GM18511 (cell line): ENCODE results near the gene FGGY.
"Not testable (repeated sequence)": the region's sequence is repeated elsewhere in the genome, so short reads cannot be mapped to it uniquely, and the experiment has no call there.

Experiments used
- ATAC-seq: cut with Tn5 transposase; IDR thresholded peaks from one replicate; pipeline ENCODE4 v1.9.1; 2021; ENCODE audit warnings: mild to moderate bottlenecking, moderate library complexity; ENCODE audit not compliant: unreplicated experiment

Gene FGGY

DNA sequence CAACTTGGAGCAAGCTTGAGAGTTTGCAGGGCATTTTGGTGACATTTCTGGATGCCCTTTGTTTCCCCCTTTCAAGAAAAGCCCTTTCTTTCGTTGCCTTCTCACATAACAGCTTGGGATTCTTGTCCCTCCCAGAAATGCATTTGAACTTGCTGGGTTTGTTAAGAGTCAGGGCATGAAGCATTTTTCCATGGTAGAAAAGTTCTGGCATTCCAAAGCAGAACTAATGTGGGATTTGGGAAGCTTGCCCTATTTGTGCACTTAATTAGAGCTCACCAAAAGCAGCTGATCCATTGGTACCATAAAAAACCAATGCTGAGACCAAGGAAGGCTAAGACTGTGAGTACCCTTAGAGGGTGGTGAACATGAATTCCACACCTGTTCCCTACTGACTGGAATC, 418.1 kb downstream of the FGGY start:
- ATAC-seq: no peak

DNA sequence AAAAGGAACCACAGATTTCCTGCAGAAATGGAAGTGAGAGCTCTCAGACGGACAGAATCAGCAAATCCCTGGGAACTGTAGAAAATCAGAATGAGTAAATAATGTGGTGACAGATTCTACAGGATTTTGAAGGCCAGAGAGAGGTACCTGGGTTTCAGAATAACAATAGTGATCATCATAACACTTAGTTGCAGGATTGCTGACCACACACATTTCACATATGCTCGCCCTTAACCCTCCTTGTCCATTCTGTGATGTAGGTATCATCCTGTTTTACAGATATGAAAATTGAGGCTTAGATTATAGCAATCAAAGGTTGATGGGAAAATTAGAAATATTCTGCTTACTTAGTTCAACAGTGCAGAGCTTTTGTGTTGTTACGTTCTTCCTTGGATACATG, 419.9 kb downstream of the FGGY start:
- ATAC-seq: no peak

DNA sequence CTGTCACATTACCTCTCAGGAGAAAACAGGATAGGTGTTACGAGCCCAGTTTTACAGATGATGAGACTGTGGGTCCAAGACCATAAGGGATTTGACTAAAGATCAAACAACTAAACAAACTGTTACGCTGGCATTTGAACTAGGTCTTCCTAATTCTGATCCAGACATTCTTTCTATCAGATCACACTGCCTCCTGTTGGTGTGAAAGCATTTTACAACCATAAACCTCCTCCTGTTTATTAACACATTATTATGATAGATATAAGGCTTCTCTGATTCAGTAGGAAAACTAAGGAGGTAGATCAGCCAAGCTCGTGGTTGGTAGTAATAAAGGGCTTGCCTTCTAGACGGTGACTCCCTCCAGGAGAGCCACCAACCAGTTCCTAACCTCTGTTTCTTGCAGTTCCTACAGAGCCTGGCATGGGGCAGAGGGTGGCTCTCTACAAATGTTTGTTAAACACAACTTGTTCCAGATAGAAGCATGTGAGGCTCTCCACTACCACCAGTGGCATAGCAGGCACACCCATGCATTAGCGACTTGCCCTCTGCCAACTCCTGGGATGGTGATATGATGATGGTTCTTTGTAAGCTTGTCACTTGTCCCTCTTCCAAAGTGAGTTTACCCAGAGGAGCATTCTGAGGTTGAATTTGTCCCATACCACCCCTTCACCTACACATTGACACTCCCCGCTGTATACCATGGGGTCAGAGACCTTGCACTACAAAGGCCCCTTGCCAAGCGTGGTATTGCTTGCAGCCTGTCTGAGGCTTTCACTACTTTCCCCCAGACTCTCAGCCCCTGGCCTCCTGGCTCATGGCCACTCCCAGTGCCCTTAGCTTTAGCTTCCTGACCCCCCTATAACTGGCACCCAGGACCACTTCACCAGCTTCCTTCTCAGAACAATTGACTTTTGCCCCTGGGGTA, 421.4 kb downstream of the FGGY start:
- no peak for ATAC-seq

DNA sequence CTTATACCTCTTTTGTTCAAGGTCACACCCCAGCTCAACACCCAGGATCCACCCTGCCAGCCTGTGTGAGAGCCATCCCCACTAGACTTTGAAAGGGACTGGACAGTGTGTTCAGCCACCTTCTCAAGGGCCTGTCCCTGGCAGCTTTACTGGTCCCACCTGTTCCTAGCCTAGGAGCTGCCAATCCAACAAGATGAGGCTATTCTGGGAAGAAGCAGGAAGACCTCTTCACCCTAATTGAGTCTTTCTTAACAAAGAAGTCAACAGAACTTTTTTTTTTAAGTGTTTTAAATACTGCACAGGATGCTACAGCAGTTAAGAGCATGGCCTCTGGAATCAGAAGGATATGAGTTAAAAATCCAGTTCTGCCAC, 422.1 kb downstream of the FGGY start:
- no peak for ATAC-seq

DNA sequence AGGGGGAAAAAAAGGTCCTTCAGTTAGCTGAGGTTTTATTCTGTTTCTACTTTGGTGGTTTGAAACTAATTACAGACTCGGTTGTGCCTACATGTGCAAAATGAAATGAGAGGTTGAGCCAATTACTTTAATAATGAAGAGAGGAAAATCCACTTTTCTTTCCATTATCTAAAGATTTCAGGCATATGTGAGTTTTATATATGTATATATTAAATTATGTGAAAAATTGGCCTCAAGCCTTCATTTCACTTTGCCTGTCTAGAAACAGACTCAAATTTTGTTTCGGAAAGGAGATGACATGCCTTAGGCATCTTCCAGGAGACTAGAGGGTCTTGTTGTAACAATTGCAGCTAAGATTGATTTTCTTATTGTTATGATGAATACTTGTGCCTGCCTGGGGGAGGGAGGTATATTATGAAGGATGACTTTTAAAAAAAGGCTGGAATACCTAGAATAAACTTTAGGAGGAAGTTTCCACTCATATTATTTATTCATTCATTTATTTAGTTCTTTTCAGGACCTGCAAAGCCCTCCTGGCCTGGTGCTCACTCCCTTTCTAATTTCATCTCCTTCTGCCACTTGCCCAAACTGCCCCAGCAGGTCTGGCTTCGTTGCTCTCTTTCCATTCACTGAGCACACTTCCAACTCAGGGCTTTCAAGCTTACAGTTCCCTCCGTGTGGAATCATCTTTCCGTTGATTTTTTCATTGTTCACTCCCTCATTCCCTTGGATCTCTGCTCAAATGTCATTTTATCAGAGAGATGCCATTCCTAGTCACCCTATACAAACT, 423.6 kb downstream of the FGGY start:
- ATAC-seq: no peak

DNA sequence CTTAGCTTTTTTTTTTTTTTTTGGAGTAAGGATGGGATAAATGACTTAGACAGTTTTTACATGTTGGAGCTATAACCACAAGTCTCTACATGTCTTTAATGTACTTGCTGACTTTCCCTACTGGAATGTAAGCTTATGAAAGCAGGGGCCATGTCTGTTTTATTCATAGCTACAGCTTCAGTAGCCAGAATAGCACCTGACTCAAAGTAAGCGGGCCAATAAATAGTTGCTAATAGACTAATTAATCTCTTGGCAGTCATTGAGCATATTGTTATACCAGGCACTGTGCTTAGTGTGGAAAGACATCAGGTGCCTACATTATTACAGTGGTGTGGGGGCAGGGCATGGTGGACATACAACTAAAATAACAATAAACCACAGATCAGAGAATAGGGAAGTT, 433.4 kb downstream of the FGGY start:
- ATAC-seq: no peak

DNA sequence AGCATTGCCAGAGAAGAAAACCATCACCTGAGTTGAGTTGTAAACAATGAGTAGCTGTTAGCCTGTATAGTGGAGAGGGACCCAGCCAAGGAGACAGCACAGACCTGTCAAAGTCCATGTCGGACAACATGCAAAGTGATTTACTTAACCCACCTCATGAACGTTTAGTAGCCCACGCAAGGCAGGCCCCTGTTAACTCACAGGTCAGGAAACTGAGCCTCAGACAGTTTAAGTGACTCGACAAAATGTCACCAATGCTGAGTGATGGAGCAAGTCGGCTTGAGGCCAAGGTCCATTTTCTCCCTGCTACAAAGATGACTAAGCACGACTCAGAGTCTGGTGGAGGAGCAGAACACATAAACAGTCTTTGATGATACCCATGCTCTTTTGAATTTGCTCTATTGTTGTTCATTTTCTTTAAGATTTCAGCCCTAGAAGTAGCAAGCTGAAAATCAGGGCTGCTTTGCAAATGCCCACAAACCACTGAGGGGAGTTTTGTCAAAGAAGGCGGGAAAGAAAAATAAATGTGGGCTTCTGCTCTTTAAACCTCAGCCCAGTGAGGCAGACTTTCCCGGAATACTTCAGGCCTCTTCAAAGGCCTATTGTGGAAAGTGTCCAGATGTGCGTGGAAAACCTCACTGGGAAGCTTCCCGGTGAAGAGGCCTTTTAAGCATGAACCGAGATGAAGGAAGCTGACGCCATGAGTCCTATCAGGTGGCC, 434.0 kb downstream of the FGGY start:
- peak; percentile 51 for ATAC-seq

DNA sequence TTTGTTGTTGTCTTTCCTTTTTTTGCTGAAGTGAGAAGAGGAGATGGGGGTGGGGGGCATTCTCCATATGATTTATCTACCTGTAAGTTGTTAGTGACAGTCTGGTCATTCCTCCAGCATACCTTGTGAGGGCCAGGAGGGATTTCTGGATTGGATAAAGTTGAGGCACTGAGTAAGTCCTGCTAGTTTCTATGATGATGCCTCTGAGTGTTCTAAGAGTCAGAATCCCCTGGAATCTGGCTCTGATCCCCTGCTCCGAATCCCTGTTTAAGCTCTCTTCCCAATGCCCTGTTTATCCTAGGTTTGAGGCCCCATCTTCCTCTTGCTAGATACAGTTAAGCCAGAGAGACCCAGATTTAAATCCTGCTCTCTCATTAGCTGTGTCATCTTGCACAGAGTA, 434.7 kb downstream of the FGGY start:
- no peak for ATAC-seq

DNA sequence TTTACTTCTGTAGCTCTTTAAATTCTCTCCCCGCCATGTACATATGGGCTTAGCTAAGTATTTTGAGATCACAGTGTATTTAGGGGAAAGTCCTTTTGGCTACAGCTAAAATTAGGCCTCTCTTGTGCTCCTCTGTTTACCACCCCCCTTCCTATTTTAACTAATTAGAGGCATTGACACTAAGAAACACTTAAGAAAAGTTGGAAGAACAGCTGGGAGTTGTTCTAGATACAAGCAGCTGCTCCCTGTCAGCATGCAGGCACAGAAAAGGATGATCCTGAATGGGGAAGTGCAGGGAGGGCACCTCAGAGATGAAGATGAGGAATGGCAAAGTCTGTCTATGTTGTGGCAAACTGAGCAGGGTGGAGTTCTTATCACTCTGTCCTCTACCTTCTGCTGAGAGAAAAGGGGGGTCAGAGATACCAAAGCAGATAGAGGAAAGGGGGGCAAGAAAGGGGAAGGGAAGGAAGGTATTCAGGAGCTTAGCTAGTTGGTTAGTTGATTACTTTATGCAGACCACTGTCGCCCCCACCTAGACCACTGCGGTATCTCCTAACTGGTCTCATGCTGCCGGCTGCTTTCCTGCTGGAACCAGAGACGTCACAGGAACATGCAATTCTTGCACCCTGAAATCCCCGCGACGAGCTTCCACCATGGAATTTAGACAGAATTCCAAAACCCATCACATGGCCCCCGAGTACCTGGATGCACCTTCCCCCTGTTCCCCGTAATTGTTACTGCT, 435.5 kb downstream of the FGGY start:
- ATAC-seq: no peak

DNA sequence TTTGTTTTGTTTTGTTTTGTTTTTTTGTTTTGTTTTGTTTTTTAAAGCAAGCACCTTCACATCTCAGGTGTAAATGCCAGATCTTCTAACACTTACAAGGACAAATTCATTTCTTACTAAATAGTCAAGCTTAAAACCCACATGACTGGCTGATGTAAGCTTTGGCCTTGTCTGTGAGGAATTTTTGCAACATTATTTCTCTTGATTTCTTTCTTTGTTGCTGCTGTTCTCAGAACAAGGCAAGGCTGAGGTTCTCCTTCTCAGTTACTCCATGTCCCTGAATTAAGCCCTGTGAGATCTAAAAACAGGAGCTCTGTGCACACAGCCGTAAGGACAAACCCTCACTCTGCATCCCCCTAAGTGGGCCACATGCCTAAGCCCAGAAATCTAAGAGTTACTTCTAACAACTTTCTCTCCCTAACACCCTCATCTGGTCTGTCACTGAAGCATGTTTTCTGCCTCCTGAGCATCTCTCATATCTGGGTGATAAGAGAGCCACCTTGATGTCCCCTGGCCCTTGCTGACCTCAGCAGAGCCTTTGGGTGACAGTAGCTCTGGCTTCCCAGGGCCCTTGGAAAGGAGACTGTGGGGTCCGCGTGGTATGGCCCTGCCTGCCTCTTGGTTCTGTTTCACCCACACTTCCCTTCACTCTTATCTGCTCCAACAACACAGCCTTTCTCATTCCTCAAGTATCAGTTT, 436.7 kb downstream of the FGGY start:
- no peak for ATAC-seq

DNA sequence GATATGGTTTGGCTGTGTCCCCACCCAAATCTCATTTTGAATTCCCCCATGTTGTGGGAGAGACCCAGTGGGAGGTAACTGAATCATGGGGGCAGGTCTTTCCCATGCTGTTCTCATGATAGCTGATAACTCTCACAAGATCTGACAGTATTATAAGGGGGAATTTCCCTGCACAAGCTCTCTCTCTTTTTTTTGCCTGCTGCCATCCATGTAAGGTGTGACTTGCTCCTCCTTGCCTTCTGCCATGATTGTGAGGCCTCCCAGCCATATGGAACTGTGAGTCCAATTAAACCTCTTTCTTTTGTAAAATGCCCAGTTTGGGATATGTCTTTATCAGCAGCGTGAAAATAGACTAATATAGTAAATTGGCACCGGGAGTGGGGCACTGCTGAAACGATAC, 439.0 kb downstream of the FGGY start:
- ATAC-seq: not testable (repeated sequence)

DNA sequence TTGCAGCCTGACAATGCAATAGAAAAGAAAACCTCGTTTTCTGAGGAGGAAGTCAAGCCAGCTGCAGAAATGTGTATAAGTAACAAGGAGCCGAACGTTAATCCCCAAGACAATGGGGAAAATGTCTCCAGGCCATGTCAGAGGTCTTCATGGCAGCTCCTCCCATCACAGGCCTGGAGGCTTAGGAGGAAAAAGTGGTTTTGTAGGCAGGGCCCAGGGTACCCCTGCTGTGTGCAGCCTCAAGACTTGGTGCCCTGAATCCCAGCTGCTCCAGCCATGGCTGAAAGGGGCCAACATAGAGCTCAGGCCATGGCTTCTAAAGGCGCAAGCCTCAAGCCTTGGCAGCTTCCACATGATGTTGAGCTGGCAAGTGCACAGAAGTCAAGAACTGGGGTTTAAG, 439.9 kb downstream of the FGGY start:
- no peak for ATAC-seq

DNA sequence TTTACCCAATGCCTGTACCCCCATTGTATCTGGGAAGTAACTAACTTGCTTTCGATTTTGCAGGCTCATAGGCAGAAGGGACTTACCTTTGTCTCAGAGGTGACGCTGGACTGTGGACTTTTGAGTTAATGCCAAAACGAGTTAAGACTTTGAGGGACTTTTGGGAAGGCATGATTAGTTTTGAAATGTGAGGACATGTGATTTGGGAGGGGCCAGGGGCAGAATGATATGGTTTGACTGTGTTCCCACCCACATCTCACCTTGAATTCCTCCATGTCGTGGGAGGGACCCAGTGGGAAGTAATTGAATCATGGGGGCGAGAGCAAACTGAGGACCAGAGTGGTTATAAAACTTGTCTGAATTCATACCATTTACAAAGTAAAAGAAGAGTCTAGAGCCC, 440.7 kb downstream of the FGGY start:
- no peak for ATAC-seq

DNA sequence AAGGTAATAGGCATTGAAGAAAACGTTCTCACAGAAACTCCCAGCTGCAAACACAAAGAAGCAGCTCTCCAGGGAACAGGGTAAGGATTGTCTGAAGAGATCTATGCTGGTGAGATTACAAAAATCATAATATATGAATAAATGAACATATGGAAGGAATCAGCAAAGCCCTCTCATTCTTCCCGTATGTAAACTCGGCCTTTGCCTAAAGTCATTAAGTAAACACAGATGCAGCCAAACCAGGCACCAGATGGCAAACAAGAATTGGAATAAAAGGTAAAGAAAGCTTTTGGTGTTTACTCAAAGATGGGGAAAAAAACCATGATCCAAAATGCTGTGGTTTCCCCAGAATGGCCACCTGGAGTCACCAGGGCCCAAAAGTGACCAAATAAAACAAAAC, 441.3 kb downstream of the FGGY start:
- ATAC-seq: no peak

DNA sequence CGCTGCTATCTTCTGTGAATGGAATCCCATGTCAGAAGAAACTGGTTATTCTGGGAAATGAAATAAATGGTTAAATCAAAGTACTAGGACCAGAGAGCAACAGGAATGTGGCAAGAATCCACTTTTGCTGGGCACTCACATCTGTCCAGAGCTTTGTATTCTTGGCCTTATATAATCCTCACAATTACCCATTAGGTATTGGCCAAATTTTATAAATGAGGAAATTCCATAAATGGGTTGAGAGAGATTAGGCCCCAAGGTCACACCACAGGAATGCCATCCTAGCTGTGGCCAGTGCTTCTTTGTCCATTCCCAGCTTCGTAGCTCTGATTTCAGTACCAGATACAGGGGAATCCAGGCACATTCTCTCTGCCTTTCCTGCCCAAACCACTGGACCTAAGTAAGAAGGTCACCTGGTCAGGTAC, 441.7 kb downstream of the FGGY start:
- no peak for ATAC-seq

DNA sequence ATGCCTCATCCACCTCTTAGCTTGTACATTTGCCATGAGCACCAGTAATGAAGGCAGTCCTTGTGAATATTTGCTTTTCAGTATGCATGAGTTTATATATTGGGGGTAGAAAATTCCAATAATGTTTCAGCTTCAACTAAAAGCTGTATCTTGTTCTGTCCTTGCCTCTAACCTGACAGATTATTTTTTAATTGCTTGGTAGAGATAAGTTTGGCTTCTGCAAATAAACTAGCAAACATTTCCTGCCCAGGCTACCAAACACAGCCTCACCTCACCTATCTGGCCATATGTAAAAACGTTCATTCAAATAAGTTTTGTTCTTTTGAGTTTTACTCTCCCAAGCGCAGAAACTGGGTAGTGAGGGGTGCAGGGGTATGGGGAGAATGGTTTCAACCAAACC, 442.2 kb downstream of the FGGY start:
- no peak for ATAC-seq

DNA sequence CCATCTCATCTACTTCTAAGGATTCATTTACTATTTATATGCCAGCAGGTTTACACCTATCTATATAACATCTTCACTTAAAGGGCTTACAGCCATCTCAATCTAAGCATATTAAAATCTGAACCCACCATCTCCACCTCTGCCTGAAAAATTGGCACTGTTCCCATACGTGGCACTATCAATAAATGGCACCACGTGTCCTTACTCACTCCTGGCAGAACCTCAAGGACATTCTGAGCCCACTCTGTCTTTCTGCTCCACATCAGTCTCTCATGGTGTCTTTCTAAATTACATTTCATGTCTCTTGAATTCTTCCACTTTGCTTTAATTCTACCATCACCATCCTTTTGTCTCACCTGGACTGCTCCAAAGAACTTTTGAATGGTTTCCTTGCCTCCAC, 445.6 kb downstream of the FGGY start:
- no peak for ATAC-seq

DNA sequence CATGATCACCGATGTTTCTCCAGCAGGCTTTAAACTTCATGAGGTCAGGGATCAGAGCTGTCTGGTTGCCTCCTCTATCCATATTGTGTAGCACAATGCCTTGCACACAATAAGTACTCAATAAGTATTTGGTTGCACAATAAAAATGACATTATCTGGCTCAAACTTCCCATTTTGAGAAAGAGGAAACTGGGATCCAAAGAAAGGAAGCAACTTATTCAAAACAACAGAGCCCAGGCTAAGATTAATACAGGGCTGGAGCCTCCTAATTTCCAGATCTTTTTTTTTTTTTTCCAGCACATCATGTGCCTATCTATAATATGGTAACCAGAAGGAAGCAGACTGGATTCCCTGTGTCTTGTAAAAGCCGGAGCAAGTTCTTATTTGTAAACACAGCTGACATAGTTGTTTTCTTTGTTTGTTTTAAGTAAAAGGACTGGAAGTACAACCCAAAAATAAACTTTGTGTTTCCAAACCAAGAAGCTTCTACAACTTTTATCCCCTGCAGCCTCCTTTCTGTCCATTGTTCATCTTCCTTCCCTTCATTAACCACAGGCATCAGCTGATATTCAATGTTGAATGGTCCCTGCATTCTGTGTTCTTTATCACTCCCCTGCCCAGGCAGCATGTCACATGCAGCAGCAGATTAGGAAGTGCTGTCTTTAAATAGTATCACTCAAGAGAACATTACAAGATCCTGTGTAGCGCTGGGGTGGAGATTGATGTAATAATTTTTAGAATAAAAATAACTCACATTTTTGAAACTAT, 446.6 kb downstream of the FGGY start:
- ATAC-seq: no peak

DNA sequence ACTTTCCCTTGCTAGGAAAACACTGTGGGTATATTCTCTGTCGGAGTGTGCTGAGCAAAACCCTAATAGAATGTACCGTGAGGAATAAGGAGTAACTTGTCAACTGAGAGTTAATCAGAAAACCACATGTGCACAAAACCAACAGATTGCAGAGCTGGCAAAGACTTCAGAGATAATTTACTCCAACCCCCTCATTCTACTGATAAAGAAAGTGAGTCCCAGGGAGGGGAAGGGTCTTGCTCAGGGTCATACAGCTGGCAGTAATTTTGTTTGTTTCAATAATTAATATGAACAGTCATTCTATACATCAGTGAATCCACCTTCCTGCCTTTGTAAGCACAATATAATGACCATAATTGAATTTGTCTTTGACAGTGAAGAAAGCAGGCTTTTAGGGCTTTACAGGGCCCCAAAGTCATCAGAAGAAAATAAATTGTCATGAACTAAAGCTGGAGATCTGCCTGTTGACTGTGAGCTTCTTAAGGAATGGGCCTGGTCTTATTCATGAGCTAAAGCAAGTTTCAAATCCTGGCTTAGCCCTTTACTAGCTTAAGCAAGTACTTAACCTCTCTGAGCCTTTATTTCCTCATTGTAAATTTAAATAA, 450.6 kb downstream of the FGGY start:
- ATAC-seq: no peak
